ENCODE measurements around the gene CDK5R2. TPM values are rescaled to one million over a fixed set of nuclear protein-coding genes. Genes with fewer than 3 reads are reported as not detected.
"Not testable (repeated sequence)": the region's sequence is repeated elsewhere in the genome, so short reads cannot be mapped to it uniquely, and the experiment has no call there.

CDK5R2 gene
- total RNA-seq, 1 donor from 2014 or later: not detected

GRCh38 chr2:218927422-218927821, 32.0 kb upstream of the CDK5R2 start:
- no peak overlapping the region for H3K4me3 ChIP-seq
- TF ChIP-seq CTCF (IDR thresholded peaks at IDR 0.05): no peak

GRCh38 chr2:218927876-218928275, 31.6 kb upstream of the CDK5R2 start:
- H3K9me3 ChIP-seq: no peaks in the 10 kb centered on the region
- no peaks in the 10 kb centered on the region for H3K4me1 ChIP-seq
- ATAC-seq (no peak), DNase-seq (no peak)
- H3K27ac ChIP-seq: no peak overlapping the region
- H3K4me3 ChIP-seq: no peak overlapping the region
- H3K36me3 ChIP-seq: no peaks in the 10 kb centered on the region
- TF ChIP-seq CTCF (IDR thresholded peaks at IDR 0.05): no peak
- intact Hi-C loops (cut with DNase I): no loop called here
- H3K27me3 ChIP-seq (ENCODE audit: low read depth): peaks cover 25% of the 10 kb centered on the region

More at GRCh38 chr2:218927422-218927821, 32.0 kb upstream of the CDK5R2 start:
- Histone ChIP-seq H3K9me3 (no peaks in the 10 kb centered on the region), H3K36me3 (no peaks in the 10 kb centered on the region), H3K4me1 (no peaks in the 10 kb centered on the region), H3K27me3 (ENCODE audit: low read depth) (peaks cover 25% of the 10 kb centered on the region), H3K27ac (no peak overlapping the region)
- intact Hi-C loops (cut with DNase I): no loop called here
- ATAC-seq (no peak), DNase-seq (no peak)

GRCh38 chr2:218930488-218930887, 29.0 kb upstream of the CDK5R2 start:
- H3K4me3 ChIP-seq; H3K4me1 ChIP-seq; H3K36me3 ChIP-seq; DNase-seq; intact Hi-C loops (cut with DNase I); H3K27ac ChIP-seq; H3K9me3 ChIP-seq; ATAC-seq: not testable (repeated sequence)
- H3K27me3 ChIP-seq (ENCODE audit: low read depth): peaks cover 14% of the 10 kb centered on the region

GRCh38 chr2:218931751-218932150, 27.7 kb upstream of the CDK5R2 start:
- H3K4me3 ChIP-seq; DNase-seq; H3K36me3 ChIP-seq; H3K4me1 ChIP-seq; H3K9me3 ChIP-seq; intact Hi-C loops (cut with DNase I); ATAC-seq; H3K27ac ChIP-seq: not testable (repeated sequence)
- H3K27me3 ChIP-seq (ENCODE audit: low read depth): peaks cover 10% of the 10 kb centered on the region

GRCh38 chr2:218944759-218945404, 14.6 kb upstream of the CDK5R2 start:
- DNase-seq (no peak), ATAC-seq (no peak)
- TF ChIP-seq CTCF (IDR thresholded peaks at IDR 0.05): no peak
- intact Hi-C loops (cut with DNase I): no loop called here
- H3K9me3 ChIP-seq: no peaks in the 10 kb centered on the region
- H3K27ac ChIP-seq: no peak overlapping the region
- no peak overlapping the region for H3K4me3 ChIP-seq
- peaks cover 36% of the 10 kb centered on the region for H3K27me3 ChIP-seq (ENCODE audit: low read depth)
- no peaks in the 10 kb centered on the region for H3K4me1 ChIP-seq
- H3K36me3 ChIP-seq: no peaks in the 10 kb centered on the region

- ATAC-seq (no peak), DNase-seq (no peak)
- no peaks in the 10 kb centered on the region for H3K4me1 ChIP-seq
- no peak overlapping the region for H3K27ac ChIP-seq
- no peaks in the 10 kb centered on the region for H3K36me3 ChIP-seq
- intact Hi-C loops (cut with DNase I): no loop called here
- no peak overlapping the region for H3K4me3 ChIP-seq
- H3K27me3 ChIP-seq (ENCODE audit: low read depth): peaks cover 42% of the 10 kb centered on the region
- H3K9me3 ChIP-seq: no peaks in the 10 kb centered on the region
- no peak for TF ChIP-seq CTCF (IDR thresholded peaks at IDR 0.05)
Observed at GRCh38 chr2:218946621-218947020, 12.8 kb upstream of the CDK5R2 start.

Data from lower lobe of right lung (tissue), 2 donors.